Astrocyte (in vitro differentiated cells and primary cell): ENCODE data around the gene RPS23. TPM values are rescaled to one million over a fixed set of nuclear protein-coding genes. Genes with fewer than 3 reads are reported as not detected.

ENCODE experiments used
- DNase-seq: peaks from one replicate; pipeline ENCODE4 v3.0.0-alpha.2; 2010; ENCODE audit warnings: low read depth
- FAIRE-seq: peaks from 2 replicates; lab custom pipeline; 2011; peaks lifted over from hg19 to GRCh38; lab: Jason Lieb, UNC
- H2AFZ ChIP-seq: 2 replicates; pipeline ENCODE4 v1.6.0; 2012; ENCODE audit warnings: low read depth, low read length, inconsistent platforms
- H3K27ac ChIP-seq: 2 replicates; pipeline ENCODE4 v1.5.1; 2011; ENCODE audit warnings: low read depth, low read length, inconsistent platforms
- H3K27me3 ChIP-seq: 2 replicates; pipeline ENCODE4 v1.6.0; 2011; ENCODE audit warnings: low read length, inconsistent platforms; ENCODE audit not compliant: insufficient read depth
- H3K36me3 ChIP-seq: 2 replicates; pipeline ENCODE4 v1.5.1; 2011; ENCODE audit warnings: low read length, inconsistent platforms; ENCODE audit not compliant: insufficient read depth
- H3K4me1 ChIP-seq: 2 replicates; pipeline ENCODE4 v1.5.1; 2011; ENCODE audit warnings: low read length, inconsistent platforms; ENCODE audit not compliant: insufficient read depth
- H3K4me2 ChIP-seq: 2 replicates; pipeline ENCODE4 v1.6.0; 2012; ENCODE audit warnings: low read length, inconsistent platforms
- H3K4me3 ChIP-seq: 2 replicates; pipeline ENCODE4 v1.5.1; 2011; ENCODE audit warnings: low read depth, mild to moderate bottlenecking, low read length, inconsistent platforms; ENCODE audit not compliant: insufficient read depth
- H3K79me2 ChIP-seq: 2 replicates; pipeline ENCODE4 v1.6.0; 2012; ENCODE audit warnings: mild to moderate bottlenecking, low read length, inconsistent platforms; ENCODE audit not compliant: insufficient read depth
- H3K9ac ChIP-seq: 2 replicates; pipeline ENCODE4 v1.6.0; 2012; ENCODE audit warnings: mild to moderate bottlenecking, low read length, inconsistent platforms
- H3K9me3 ChIP-seq: 2 replicates; pipeline ENCODE4 v1.5.1; 2012; ENCODE audit warnings: low read depth, mild to moderate bottlenecking, low read length, inconsistent platforms; ENCODE audit not compliant: insufficient read depth
- H4K20me1 ChIP-seq: 2 replicates; pipeline ENCODE4 v1.6.0; 2012; ENCODE audit warnings: low read length, inconsistent platforms; ENCODE audit not compliant: insufficient read depth
- H3K27ac Mint-ChIP-seq: one replicate; pipeline ENCODE4 v1.8.0; 2021; ENCODE audit warnings: mild to moderate bottlenecking, mixed read lengths; ENCODE audit not compliant: unreplicated experiment
- H3K27me3 Mint-ChIP-seq: one replicate; pipeline ENCODE4 v1.8.0; 2021; ENCODE audit warnings: low read depth, mixed read lengths; ENCODE audit not compliant: unreplicated experiment
- H3K36me3 Mint-ChIP-seq: one replicate; pipeline ENCODE4 v1.8.0; 2021; ENCODE audit warnings: low read depth, mixed read lengths; ENCODE audit not compliant: unreplicated experiment
- H3K4me1 Mint-ChIP-seq: one replicate; pipeline ENCODE4 v1.8.0; 2021; ENCODE audit warnings: low read depth, mixed read lengths; ENCODE audit not compliant: unreplicated experiment
- H3K4me3 Mint-ChIP-seq: one replicate; pipeline ENCODE4 v1.8.0; 2021; ENCODE audit warnings: mild to moderate bottlenecking, moderate library complexity, mixed read lengths; ENCODE audit not compliant: unreplicated experiment
- H3K9me3 Mint-ChIP-seq: one replicate; pipeline ENCODE4 v1.8.0; 2021; ENCODE audit warnings: mild to moderate bottlenecking, mixed read lengths; ENCODE audit not compliant: unreplicated experiment
- CTCF ChIP-seq: IDR thresholded peaks from 2 replicates; pipeline ENCODE4 v1.5.1; 2011; ENCODE audit warnings: low read depth, mild to moderate bottlenecking, inconsistent platforms, low read length, moderate library complexity; ENCODE audit not compliant: insufficient read depth
- EZH2 ChIP-seq: IDR thresholded peaks from 2 replicates; pipeline ENCODE4 v1.6.1; 2012; ENCODE audit warnings: mild to moderate bottlenecking, low read length, inconsistent platforms; ENCODE audit not compliant: insufficient read depth
- total RNA-seq: library from RNA; stranded (reverse); gene quantifications from 2 replicates; pipeline ENCODE4 v1.2.1, GENCODE V29; 2021

The RPS23 gene
- total RNA-seq, 1 donor from 2014 or later: 1,683 TPM

DNA sequence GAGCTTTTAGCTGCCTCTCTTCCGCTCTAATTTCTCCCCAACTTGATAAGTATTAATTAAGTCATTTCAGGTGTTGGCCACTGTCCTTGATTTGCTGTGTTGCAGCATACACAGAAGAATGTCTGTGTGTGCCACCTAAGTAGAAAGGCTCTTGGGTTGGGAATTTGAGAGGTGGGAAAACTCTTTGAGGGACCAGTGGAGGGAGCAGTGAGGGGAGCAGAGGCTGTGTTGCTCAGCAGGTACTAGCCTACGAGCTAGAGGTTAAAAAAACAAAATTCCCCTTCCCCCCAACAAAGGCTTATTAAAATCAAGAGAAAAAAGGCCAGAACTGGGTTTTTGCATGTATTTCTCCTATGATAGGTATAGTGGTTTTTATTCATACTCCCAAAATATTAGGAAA, 20.9 kb downstream of the RPS23 start:
- H3K27ac Mint-ChIP-seq: no peak overlapping the region

DNA sequence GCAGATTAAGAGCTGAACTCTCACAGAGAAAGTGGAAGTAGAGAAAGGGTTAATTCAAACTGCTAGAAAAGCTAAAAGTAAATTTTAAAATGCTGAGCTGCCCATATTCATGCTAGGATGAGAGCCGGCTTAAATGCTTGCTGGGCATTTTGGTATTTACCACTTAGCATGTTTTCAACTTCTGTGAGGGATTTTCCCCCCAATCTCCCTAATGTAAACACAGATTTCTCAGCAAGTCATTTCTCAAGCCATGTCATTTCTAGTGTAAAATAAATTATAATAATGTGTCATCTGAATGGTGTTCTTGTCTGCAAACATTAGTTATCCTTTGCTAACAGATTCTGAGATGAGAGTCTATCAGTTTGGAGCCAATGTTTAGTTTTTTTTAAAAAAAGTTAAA, 22.3 kb downstream of the RPS23 start:
- no peaks in the 10 kb centered on the region for H3K27me3 ChIP-seq
- no peak overlapping the region for H3K9ac ChIP-seq
- no peak overlapping the region for H3K4me2 ChIP-seq
- TF ChIP-seq CTCF (no peak), EZH2 (no peak)
- no peak overlapping the region for H3K4me3 ChIP-seq
- H3K27ac Mint-ChIP-seq: no peak overlapping the region
- H3K9me3 Mint-ChIP-seq: no peaks in the 10 kb centered on the region
- no peaks in the 10 kb centered on the region for H3K79me2 ChIP-seq
- no peaks in the 10 kb centered on the region for H3K4me1 ChIP-seq
- no peaks in the 10 kb centered on the region for H3K36me3 ChIP-seq
- H3K36me3 Mint-ChIP-seq: peaks cover 2% of the 10 kb centered on the region
- H3K4me1 Mint-ChIP-seq: peaks cover 5% of the 10 kb centered on the region
- no peaks in the 10 kb centered on the region for H3K27me3 Mint-ChIP-seq
- no peak overlapping the region for H3K4me3 Mint-ChIP-seq
- FAIRE-seq: no peak
- H4K20me1 ChIP-seq: no peaks in the 10 kb centered on the region
- DNase-seq: no peak
- H3K9me3 ChIP-seq: no peaks in the 10 kb centered on the region
- H3K27ac ChIP-seq: no peak overlapping the region
- no peak overlapping the region for H2AFZ ChIP-seq

More for the DNA sequence above, 20.9 kb downstream of the RPS23 start:
- Mint-ChIP-seq H3K4me1 (peaks cover 5% of the 10 kb centered on the region), H3K4me3 (no peak overlapping the region), H3K9me3 (no peaks in the 10 kb centered on the region), H3K27me3 (no peaks in the 10 kb centered on the region), H3K36me3 (no peaks in the 10 kb centered on the region)
- no peaks in the 10 kb centered on the region for H3K4me1 ChIP-seq
- no peaks in the 10 kb centered on the region for H4K20me1 ChIP-seq
- FAIRE-seq (no peak), DNase-seq (no peak)
- TF ChIP-seq EZH2: no peak
- TF ChIP-seq CTCF: no peak
- no peaks in the 10 kb centered on the region for H3K36me3 ChIP-seq
- no peaks in the 10 kb centered on the region for H3K79me2 ChIP-seq
- no peak overlapping the region for H3K4me3 ChIP-seq
- no peaks in the 10 kb centered on the region for H3K9me3 ChIP-seq
- no peak overlapping the region for H3K27ac ChIP-seq
- no peak overlapping the region for H2AFZ ChIP-seq
- no peak overlapping the region for H3K4me2 ChIP-seq
- H3K9ac ChIP-seq: no peak overlapping the region
- H3K27me3 ChIP-seq: no peaks in the 10 kb centered on the region

DNA sequence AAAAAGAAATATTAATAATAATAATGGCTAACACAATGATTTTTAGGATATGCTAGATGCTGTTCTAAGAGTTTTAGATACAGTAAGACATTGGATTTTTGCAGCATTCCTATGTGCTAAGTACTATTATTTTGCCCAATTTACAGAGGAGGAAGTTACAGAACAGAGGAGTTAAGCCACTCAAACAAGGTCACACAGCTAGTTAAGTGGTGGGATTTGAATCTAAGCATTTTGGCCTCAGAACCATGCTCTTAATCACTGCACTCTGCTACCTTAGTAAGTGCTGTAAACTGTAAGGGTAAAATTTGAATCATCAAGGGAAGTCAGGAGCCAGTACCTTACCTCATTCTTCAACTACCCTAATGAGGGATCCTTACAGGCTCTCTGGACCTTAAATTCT, 25.4 kb downstream of the RPS23 start:
- Histone ChIP-seq H3K9me3 (no peaks in the 10 kb centered on the region), H3K36me3 (no peaks in the 10 kb centered on the region), H3K4me3 (no peak overlapping the region), H3K27ac (no peak overlapping the region), H4K20me1 (no peaks in the 10 kb centered on the region), H3K79me2 (no peaks in the 10 kb centered on the region), H3K27me3 (no peaks in the 10 kb centered on the region), H3K4me2 (no peak overlapping the region), H3K9ac (no peak overlapping the region), H2AFZ (no peak overlapping the region), H3K4me1 (no peaks in the 10 kb centered on the region)
- TF ChIP-seq EZH2 (no peak), CTCF (no peak)
- Mint-ChIP-seq H3K4me1 (peaks cover 5% of the 10 kb centered on the region), H3K27me3 (no peaks in the 10 kb centered on the region), H3K9me3 (no peaks in the 10 kb centered on the region), H3K36me3 (peaks cover 2% of the 10 kb centered on the region), H3K27ac (no peak overlapping the region), H3K4me3 (no peak overlapping the region)
- no peak for FAIRE-seq
- DNase-seq: no peak
